Measurements from ENCODE around the gene SMYD3.

The SMYD3 gene

GRCh38 chr1:246200738-246201137 lies 306.3 kb downstream of the SMYD3 start:
- TF ChIP-seq REST (IDR thresholded peaks at IDR 0.05; ENCODE audit: insufficient read depth in 1 of 2, low read depth in 2 of 2, low read length in 2 of 2) (no peak), POLR2AphosphoS5 (IDR thresholded peaks at IDR 0.05; ENCODE audit: low read depth, low read length) (no peak), TAF1 (IDR thresholded peaks at IDR 0.05; ENCODE audit: borderline replicate concordance, insufficient read depth, low read length) (no peak), SIN3A (IDR thresholded peaks at IDR 0.05; ENCODE audit: borderline replicate concordance, insufficient read depth, low read length) (no peak), FOXP2 (optimal IDR thresholded peaks at IDR 0.05; ENCODE audit: borderline replicate concordance, extremely low read depth, extremely low read length, insufficient read depth) (no peak)

GRCh38 chr1:246200225-246200624 lies 306.9 kb downstream of the SMYD3 start:
- TF ChIP-seq POLR2AphosphoS5 (IDR thresholded peaks at IDR 0.05; ENCODE audit: low read depth, low read length) (no peak), SIN3A (IDR thresholded peaks at IDR 0.05; ENCODE audit: borderline replicate concordance, insufficient read depth, low read length) (no peak), REST (IDR thresholded peaks at IDR 0.05; ENCODE audit: insufficient read depth in 1 of 2, low read depth in 2 of 2, low read length in 2 of 2) (no peak), TAF1 (IDR thresholded peaks at IDR 0.05; ENCODE audit: borderline replicate concordance, insufficient read depth, low read length) (no peak), FOXP2 (optimal IDR thresholded peaks at IDR 0.05; ENCODE audit: borderline replicate concordance, extremely low read depth, extremely low read length, insufficient read depth) (no peak)

GRCh38 chr1:246199086-246199645 lies 307.9 kb downstream of the SMYD3 start:
- TF ChIP-seq POLR2AphosphoS5 (IDR thresholded peaks at IDR 0.05; ENCODE audit: low read depth, low read length), result no peak
- no peak for TF ChIP-seq FOXP2 (optimal IDR thresholded peaks at IDR 0.05; ENCODE audit: borderline replicate concordance, extremely low read depth, extremely low read length, insufficient read depth)
- TF ChIP-seq TAF1 (IDR thresholded peaks at IDR 0.05; ENCODE audit: borderline replicate concordance, insufficient read depth, low read length), result no peak
- TF ChIP-seq REST (IDR thresholded peaks at IDR 0.05; ENCODE audit: insufficient read depth in 1 of 2, low read depth in 2 of 2, low read length in 2 of 2), result no peak

GRCh38 chr1:246198115-246198816 lies 308.8 kb downstream of the SMYD3 start:
- TF ChIP-seq TAF1 (IDR thresholded peaks at IDR 0.05; ENCODE audit: borderline replicate concordance, insufficient read depth, low read length) (no peak), REST (IDR thresholded peaks at IDR 0.05; ENCODE audit: insufficient read depth in 1 of 2, low read depth in 2 of 2, low read length in 2 of 2) (no peak), SIN3A (IDR thresholded peaks at IDR 0.05; ENCODE audit: borderline replicate concordance, insufficient read depth, low read length) (no peak), POLR2AphosphoS5 (IDR thresholded peaks at IDR 0.05; ENCODE audit: low read depth, low read length) (no peak), FOXP2 (optimal IDR thresholded peaks at IDR 0.05; ENCODE audit: borderline replicate concordance, extremely low read depth, extremely low read length, insufficient read depth) (no peak)
